B cell (primary cell): ENCODE results near the gene SLC25A21. TPM values are rescaled to one million over a fixed set of nuclear protein-coding genes. Genes with fewer than 3 reads are reported as not detected.

Experiments
- ATAC-seq: fragments of 200-7000 bp; cut with Tn5 transposase; one replicate; pipeline ENCODE4 v1.10.0; 2021; ENCODE audit warnings: low read depth, mild to moderate bottlenecking, moderate number of reproducible peaks, moderate library complexity
- CTCF ChIA-PET: fragments of 350-600 bp; sonication (Branson Sonifier 250); formaldehyde crosslinking; loops from one replicate; lab custom pipeline; 2021; ENCODE audit warnings: antibody characterized with exemption, inconsistent platforms; lab: Charles Lee
- POLR2A ChIA-PET: fragments of 350-600 bp; sonication (Branson Sonifier 250); formaldehyde crosslinking; loops from one replicate; lab custom pipeline; 2021; ENCODE audit warnings: antibody characterized with exemption; lab: Charles Lee
- DNase-seq: peaks from one replicate; pipeline ENCODE4 v3.0.0; 2013
- H2AFZ ChIP-seq: 2 replicates; pipeline ENCODE4 v1.6.1; 2012; ENCODE audit warnings: mild to moderate bottlenecking, low read depth, low read length; ENCODE audit not compliant: insufficient read depth, poor library complexity, severe bottlenecking
- H3K27ac ChIP-seq, 2 donors: 1 replicate in 1 of 2; 2 replicates in 1 of 2; pipeline ENCODE4 v1.5.1; 2012 to 2013; ENCODE audit warnings: low read length in 2 of 2, mild to moderate bottlenecking in 2 of 2, moderate library complexity in 1 of 2
- H3K27me3 ChIP-seq, 4 experiments: fragments of 200-600 bp in 1 of 4; sonication (generic) in 1 of 4; replicated peaks in 1 of 4; 1 replicate in 2 of 4; 2 replicates in 2 of 4; pipeline versions ENCODE4 v1.6.1 to v1.7.0; 2013 to 2016; ENCODE audit warnings: low read length in 3 of 4, mild to moderate bottlenecking in 2 of 4, mixed read lengths in 1 of 4, moderate library complexity in 1 of 4; ENCODE audit not compliant: insufficient read depth in 4 of 4, control insufficient read depth in 3 of 4; ENCODE audit errors: control extremely low read depth in 1 of 4
- H3K36me3 ChIP-seq, 2 experiments: replicated peaks in 1 of 2; 1 replicate in 1 of 2; 2 replicates in 1 of 2; pipeline versions ENCODE4 v1.6.1 to v1.7.1; 2013; ENCODE audit warnings: low read length in 1 of 2; ENCODE audit not compliant: insufficient read depth in 2 of 2, control insufficient read depth in 1 of 2; ENCODE audit errors: control extremely low read depth in 1 of 2, extremely low read depth in 1 of 2
- H3K4me1 ChIP-seq, 2 donors: fragments of 200-600 bp in 1 of 2; sonication (generic) in 1 of 2; 1 replicate in 1 of 2; 2 replicates in 1 of 2; pipeline versions ENCODE4 v1.5.1 to v1.6.1; 2013 to 2017; ENCODE audit warnings: low read length in 2 of 2; ENCODE audit not compliant: control insufficient read depth in 2 of 2, insufficient read depth in 2 of 2
- H3K4me2 ChIP-seq: replicated peaks from 2 replicates; pipeline ENCODE3; 2012; ENCODE audit warnings: mild to moderate bottlenecking, low read depth, low read length; ENCODE audit not compliant: poor library complexity, severe bottlenecking
- H3K4me3 ChIP-seq, 5 experiments: fragments of 200-600 bp in 1 of 5; sonication (generic) in 1 of 5; 1 replicate in 3 of 5; 2 replicates in 2 of 5; pipeline versions ENCODE4 v1.5.1 to v1.7.0; 2011 to 2016; ENCODE audit warnings: low read length in 4 of 5, mild to moderate bottlenecking in 4 of 5, low read depth in 2 of 5, control low read depth in 1 of 5, moderate library complexity in 1 of 5; ENCODE audit not compliant: insufficient read depth in 1 of 5; ENCODE audit errors: control extremely low read depth in 1 of 5, extremely low read depth in 1 of 5
- H3K79me2 ChIP-seq: fragments of 200-600 bp; sonication (generic); one replicate; pipeline ENCODE4 v1.6.0; 2016; ENCODE audit warnings: low read length; ENCODE audit not compliant: control insufficient read depth, insufficient read depth
- H3K9ac ChIP-seq: fragments of 200-600 bp; sonication (generic); 2 replicates; pipeline ENCODE4 v1.6.1; 2017; ENCODE audit warnings: mild to moderate bottlenecking, low read length, moderate library complexity
- H3K9me3 ChIP-seq, 3 donors: one replicate each; pipeline versions ENCODE4 v1.6.1 to v1.7.1; 2013; ENCODE audit warnings: low read length in 2 of 3; ENCODE audit not compliant: control insufficient read depth in 2 of 3, insufficient read depth in 1 of 3; ENCODE audit errors: control extremely low read depth in 1 of 3
- H4K20me1 ChIP-seq: 2 replicates; pipeline ENCODE4 v1.6.0; 2012; ENCODE audit warnings: mild to moderate bottlenecking, low read length; ENCODE audit not compliant: insufficient read depth, control insufficient read depth, poor library complexity, severe bottlenecking
- H3K27ac Mint-ChIP-seq: one replicate; pipeline ENCODE4 v1.8.0; 2021; ENCODE audit warnings: mixed read lengths
- H3K27me3 Mint-ChIP-seq: one replicate; pipeline ENCODE4 v1.8.0; 2021; ENCODE audit warnings: mixed read lengths
- H3K4me1 Mint-ChIP-seq: one replicate; pipeline ENCODE4 v1.8.0; 2021; ENCODE audit warnings: mixed read lengths
- H3K4me3 Mint-ChIP-seq: one replicate; pipeline ENCODE4 v1.8.0; 2021; ENCODE audit warnings: mixed read lengths
- H3K9me3 Mint-ChIP-seq: one replicate; pipeline ENCODE4 v1.8.0; 2022; ENCODE audit warnings: mixed read lengths; ENCODE audit not compliant: insufficient read depth
- CTCF ChIP-seq: fragments of 200-600 bp; IDR thresholded peaks from one replicate; pipeline ENCODE4 v1.8.0; 2022; ENCODE audit warnings: antibody characterized with exemption, mild to moderate bottlenecking
- EZH2 ChIP-seq: IDR thresholded peaks from 2 replicates; pipeline ENCODE4 v1.6.1; 2012; ENCODE audit warnings: borderline replicate concordance, low read depth, mild to moderate bottlenecking, moderate library complexity, low read length; ENCODE audit not compliant: insufficient read depth, poor library complexity, severe bottlenecking
- WGBS: methylation state at CpG from one replicate; pipeline ENCODE4 v1.1.5; 2013; ENCODE audit warnings: missing lambda C conversion rate; ENCODE audit not compliant: insufficient coverage; 5-methylcytosine and 5-hydroxymethylcytosine counted together
- intact Hi-C: fragments of 100-400 bp; cut with micrococcal nuclease; formaldehyde crosslinking; loops from one replicate; pipeline ENCODE4 v1.10.0; 2022
- polyA plus RNA-seq: library from polyadenylated mRNA; depleted of rRNA; stranded (reverse); fragments of >200 nt; gene quantifications from 2 replicates; pipeline ENCODE4 v1.2.3, GENCODE V29; 2012
- total RNA-seq, 2 donors: library from RNA; stranded (reverse); fragments of 120-200 nt in 1 of 2; gene quantifications; 1 replicate in 1 of 2; 2 replicates in 1 of 2; pipeline versions ENCODE4 v1.2.3 to v1.2.4, GENCODE V29; 2013 to 2022

The SLC25A21 gene
- total and polyA plus RNA-seq, 2 donors (not counting 1 experiment from before 2014, with no cell fraction given) = not detected

- Histone ChIP-seq H3K79me2 (no peaks in the 10 kb centered on the region), H3K27me3 (no peaks in the 10 kb centered on the region), H3K9me3 (peaks cover 0 to 3% (median 0%) of the 10 kb centered on the region in 3 donors), H3K4me1 (no peaks in the 10 kb centered on the region), H3K4me3 (no peak overlapping the region), H3K9ac (no peak overlapping the region), H3K36me3 (no peaks in the 10 kb centered on the region), H3K27ac (no peak overlapping the region), H2AFZ (no peak overlapping the region), H4K20me1 (no peaks in the 10 kb centered on the region), H3K4me2 (no peak overlapping the region)
- TF ChIP-seq EZH2 = no peak
- no peak for TF ChIP-seq CTCF
- CTCF ChIA-PET = no interaction called here
- DNase-seq = no peak
- no peaks in the 10 kb centered on the region for H3K4me1 Mint-ChIP-seq
- H3K4me3 Mint-ChIP-seq = no peak overlapping the region
- POLR2A ChIA-PET = no interaction called here
- intact Hi-C loops = no loop called here
- WGBS = no CpG with 5 or more reads among the region's 2 CpGs
- no peak for ATAC-seq
- H3K9me3 Mint-ChIP-seq = peaks cover 11% of the 10 kb centered on the region
- no peaks in the 10 kb centered on the region for H3K27me3 Mint-ChIP-seq
- no peak overlapping the region for H3K27ac Mint-ChIP-seq
Observed at GRCh38 chr14:36884049-36884448, 288.4 kb downstream of the SLC25A21 start.

DNA sequence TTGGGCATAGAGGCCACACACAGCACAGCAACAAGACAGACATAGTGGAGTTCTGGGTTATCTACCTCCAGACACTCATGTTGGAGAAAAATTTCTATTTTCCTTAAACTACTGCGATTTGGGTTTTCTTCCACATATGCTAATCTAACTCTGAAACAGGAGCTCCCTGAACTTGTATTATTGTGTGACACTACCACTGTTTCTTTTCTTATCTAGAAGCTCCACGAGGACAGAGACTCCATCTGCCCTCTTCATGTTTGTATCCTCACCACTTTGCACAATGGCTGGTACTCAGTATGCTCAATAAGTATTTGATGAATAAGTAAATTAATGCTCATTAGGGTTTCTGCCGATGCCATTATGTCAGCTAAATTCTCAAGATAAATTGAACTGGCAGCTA, 292.1 kb downstream of the SLC25A21 start:
- Histone ChIP-seq H3K4me3 (no peak overlapping the region), H3K27ac (no peak overlapping the region), H3K79me2 (no peaks in the 10 kb centered on the region), H3K4me2 (no peak overlapping the region), H3K27me3 (no peaks in the 10 kb centered on the region), H2AFZ (no peak overlapping the region), H3K9me3 (peaks cover 0 to 3% (median 0%) of the 10 kb centered on the region in 3 donors), H3K4me1 (no peaks in the 10 kb centered on the region), H3K36me3 (no peaks in the 10 kb centered on the region), H3K9ac (no peak overlapping the region), H4K20me1 (no peaks in the 10 kb centered on the region)
- no peak overlapping the region for H3K4me3 Mint-ChIP-seq
- 80% methylated on average over 1 of the region's 3 CpGs for WGBS
- H3K4me1 Mint-ChIP-seq = no peaks in the 10 kb centered on the region
- ATAC-seq (no peak), DNase-seq (no peak)
- H3K9me3 Mint-ChIP-seq = peaks cover 11% of the 10 kb centered on the region
- ChIA-PET CTCF (no interaction called here), POLR2A (no interaction called here)
- H3K27ac Mint-ChIP-seq = no peak overlapping the region
- intact Hi-C loops = no loop called here
- no peaks in the 10 kb centered on the region for H3K27me3 Mint-ChIP-seq
- no peak for TF ChIP-seq EZH2
- TF ChIP-seq CTCF = no peak
